ENCODE data around the gene MOB2. TPM values are rescaled to one million over a fixed set of nuclear protein-coding genes. Genes with fewer than 3 reads are reported as not detected.

The MOB2 gene
- total RNA-seq, 1 experiment from 2014 or later, result 11.3 TPM

DNA sequence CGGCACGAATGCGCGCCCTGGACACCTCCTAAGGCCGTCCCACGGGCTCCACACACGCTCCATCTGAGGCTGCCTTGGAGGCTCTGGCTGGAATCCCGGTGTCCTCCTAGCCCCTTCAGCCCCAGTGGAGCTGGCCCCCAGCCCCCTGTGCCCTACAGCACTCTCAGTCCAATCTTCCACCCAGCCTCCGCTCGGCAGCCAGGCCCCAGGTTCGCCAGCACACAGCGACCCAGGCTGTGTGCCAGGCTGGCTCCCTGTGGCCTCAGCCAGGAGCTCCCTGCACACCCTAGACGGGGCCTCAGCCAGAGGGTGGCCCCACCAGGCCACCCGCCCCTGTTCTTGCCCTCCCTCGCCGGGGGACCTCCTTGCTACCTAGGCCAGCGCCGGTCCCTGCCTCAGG, 18.6 kb downstream of the MOB2 start:
- H3K27me3 ChIP-seq, result no peaks in the 10 kb centered on the region
- no peaks in the 10 kb centered on the region for H3K36me3 ChIP-seq
- H3K27ac ChIP-seq, result no peak overlapping the region
- H3K4me3 ChIP-seq, result no peak overlapping the region
- H3K4me1 ChIP-seq, result no peaks in the 10 kb centered on the region
- H3K9me3 ChIP-seq (replicated peaks), result no peaks in the 10 kb centered on the region
- no peak for DNase-seq

DNA sequence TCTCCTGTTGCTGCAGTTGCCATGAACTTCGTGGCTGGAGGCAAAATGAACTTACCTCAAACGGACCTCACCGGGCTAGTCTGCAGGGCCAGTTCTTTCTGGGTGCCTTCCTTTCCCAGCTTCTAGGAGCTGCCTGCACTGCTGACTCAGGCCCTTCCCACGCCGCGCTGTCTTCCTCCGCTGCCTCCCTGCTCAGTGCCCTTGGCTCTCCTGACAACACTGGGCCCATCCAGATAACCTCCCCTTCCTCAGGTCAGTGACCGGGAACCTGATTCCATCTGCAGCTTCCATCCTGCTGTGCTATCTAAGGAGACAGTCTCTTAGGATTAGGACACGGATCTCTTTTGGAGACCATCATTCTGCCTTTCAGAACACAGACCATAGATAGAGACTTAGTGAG, 19.3 kb downstream of the MOB2 start:
- no peaks in the 10 kb centered on the region for H3K4me1 ChIP-seq
- no peak for DNase-seq
- no peaks in the 10 kb centered on the region for H3K36me3 ChIP-seq
- no peaks in the 10 kb centered on the region for H3K9me3 ChIP-seq (replicated peaks)
- H3K27ac ChIP-seq, result no peak overlapping the region
- no peaks in the 10 kb centered on the region for H3K27me3 ChIP-seq
- no peak overlapping the region for H3K4me3 ChIP-seq

DNA sequence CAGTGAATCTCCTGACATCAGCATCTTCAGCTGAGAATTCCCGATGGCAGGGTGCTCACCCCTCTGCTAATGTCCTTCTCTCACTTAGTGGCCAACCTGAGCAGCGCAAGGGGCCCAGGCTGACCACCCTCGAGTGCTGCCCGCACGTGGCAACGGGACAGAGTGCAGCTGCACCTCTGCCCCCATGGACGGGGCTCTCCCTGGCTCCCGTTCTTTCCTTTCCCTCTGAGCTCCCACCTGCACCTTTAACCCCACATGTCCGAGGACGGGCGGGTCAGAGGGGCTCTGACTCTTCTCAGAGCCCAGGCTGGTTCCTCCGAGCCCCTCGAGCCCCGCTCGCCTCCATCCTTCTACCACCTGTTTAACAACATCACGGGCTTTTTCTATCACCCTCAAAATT, 19.8 kb downstream of the MOB2 start:
- DNase-seq, result no peak
- no peak overlapping the region for H3K27ac ChIP-seq

DNA sequence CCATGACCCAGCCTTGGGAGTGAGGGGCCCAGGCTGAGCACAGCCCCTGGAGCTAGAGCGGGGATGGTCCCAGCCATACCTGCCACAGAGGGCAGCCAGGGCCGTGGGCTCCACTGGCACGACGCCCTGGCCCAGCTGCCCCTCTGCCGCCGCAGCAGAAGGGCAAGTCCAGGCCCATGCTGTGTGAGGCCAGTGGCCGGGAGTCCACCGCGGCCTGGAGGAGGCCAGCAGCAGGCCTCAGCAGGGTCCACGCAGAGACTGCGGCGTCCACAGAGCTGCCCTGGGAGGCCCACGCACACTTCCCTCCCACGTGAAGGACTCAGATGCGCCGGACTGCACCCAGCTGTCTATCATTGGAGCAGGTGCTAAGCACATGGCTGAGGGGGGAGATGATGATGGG, 23.5 kb downstream of the MOB2 start:
- no peaks in the 10 kb centered on the region for H3K36me3 ChIP-seq
- H3K27me3 ChIP-seq, result no peaks in the 10 kb centered on the region
- H3K27ac ChIP-seq, result no peak overlapping the region
- no peak for DNase-seq
- H3K4me3 ChIP-seq, result no peak overlapping the region
- no peaks in the 10 kb centered on the region for H3K9me3 ChIP-seq (replicated peaks)
- no peaks in the 10 kb centered on the region for H3K4me1 ChIP-seq

More for the DNA sequence above, 19.8 kb downstream of the MOB2 start:
- no peaks in the 10 kb centered on the region for H3K4me1 ChIP-seq
- H3K4me3 ChIP-seq, result no peak overlapping the region
- no peaks in the 10 kb centered on the region for H3K27me3 ChIP-seq
- no peaks in the 10 kb centered on the region for H3K36me3 ChIP-seq
- no peaks in the 10 kb centered on the region for H3K9me3 ChIP-seq (replicated peaks)

DNA sequence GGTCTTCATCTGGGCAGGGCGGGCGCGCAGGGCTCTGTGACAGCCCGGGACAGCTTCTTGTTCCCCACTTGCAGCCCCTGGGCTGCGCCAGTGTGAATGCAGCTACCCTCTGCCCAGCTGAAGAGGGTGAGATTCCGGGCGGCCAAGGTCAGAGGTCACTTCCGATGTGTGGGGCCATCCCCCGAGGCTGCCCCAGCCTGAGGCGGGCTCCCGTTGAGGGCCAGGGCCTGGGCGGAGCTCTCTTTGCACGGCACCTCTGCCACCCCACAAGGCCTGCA, 23.9 kb downstream of the MOB2 start:
- no peaks in the 10 kb centered on the region for H3K27me3 ChIP-seq
- no peaks in the 10 kb centered on the region for H3K9me3 ChIP-seq (replicated peaks)
- DNase-seq, result no peak
- H3K27ac ChIP-seq, result no peak overlapping the region
- H3K4me3 ChIP-seq, result no peak overlapping the region
- no peaks in the 10 kb centered on the region for H3K4me1 ChIP-seq
- no peaks in the 10 kb centered on the region for H3K36me3 ChIP-seq

DNA sequence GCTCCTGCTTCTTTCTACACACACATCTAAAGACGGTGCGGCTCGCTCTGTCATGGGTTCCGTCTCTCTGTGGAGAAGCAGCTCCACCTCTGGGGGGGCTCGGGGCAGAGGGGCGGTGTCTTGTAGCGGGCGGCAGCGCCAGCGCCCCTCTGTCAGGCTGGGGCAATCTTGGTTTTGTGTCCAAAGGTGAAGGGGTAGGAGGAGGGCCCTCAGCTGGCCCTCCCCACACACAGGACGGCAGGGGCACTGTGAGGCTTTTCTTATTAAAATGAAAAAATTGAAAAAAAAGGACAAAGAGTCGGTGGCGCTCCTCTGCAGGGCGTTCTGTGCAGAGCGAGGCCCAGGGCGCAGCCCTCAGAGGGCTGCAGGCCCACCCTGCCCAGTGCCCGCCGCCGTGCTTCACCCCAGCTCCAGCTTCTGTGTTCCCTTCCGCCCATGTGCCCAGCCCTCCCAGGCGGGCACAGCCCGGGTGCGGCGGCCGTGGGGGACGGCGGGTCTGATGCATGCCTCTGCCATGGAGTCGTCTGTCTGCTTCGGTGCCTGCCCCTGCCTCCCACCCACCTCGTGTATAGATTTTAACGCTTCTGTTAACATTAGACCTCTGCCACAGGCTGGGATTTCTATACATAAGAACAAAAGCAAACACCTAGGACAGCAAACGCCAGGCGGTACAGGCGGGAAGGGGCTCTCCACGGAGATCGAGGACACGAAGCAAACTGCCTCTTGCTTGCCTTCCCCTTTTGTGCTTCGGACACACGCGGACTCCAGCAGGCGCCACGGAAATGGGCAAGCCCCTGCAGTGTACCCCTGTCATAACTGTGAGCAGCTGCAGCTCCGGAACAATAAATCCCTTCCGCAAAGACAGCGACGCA, 24.5 kb downstream of the MOB2 start:
- Histone ChIP-seq H3K9me3 (replicated peaks) (no peaks in the 10 kb centered on the region), H3K27me3 (no peaks in the 10 kb centered on the region), H3K4me1 (no peaks in the 10 kb centered on the region), H3K4me3 (no peak overlapping the region), H3K36me3 (no peaks in the 10 kb centered on the region), H3K27ac (no peak overlapping the region)
- DNase-seq, result no peak

DNA sequence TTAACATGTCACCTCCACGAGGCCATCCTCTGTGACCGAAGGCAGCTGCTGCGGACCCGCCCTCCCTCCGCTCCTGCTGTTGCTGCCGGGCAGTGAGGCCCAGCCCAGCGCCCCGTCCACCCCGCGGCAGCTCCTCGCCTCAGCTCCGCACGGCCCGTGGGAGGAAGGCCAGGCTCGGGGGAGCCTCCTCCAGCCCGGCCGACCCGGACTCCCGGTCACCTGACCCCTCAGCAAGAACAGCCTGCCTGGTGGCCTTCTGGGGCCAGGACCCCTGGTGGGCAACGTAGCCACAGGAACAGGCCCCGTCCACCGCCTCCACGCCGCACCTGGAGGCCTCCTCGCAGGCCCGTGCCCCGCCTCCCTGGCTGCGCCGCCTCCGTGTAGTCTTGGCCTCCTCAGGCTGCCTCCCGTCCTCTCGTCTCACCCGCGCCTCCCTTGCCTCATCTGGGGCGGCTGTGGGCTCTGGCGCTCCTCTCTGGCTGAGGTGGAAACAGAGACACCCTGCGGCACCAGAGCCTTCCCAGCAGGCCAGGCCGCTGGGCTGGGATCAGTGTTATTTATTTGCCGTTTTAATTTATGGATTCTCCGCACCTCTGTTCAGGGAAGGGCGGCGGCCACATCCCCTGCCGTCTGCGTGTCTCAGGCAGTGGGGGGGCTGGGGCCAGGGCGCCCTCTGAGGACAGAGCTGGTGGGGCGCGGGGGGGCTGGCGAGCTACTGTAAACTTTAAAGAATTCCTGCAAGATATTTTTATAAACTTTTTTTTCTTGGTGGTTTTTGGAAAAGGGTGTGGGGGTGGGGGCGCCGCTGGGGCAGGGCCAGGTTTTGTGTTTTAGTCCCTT, 25.4 kb downstream of the MOB2 start:
- no peak overlapping the region for H3K4me3 ChIP-seq
- no peaks in the 10 kb centered on the region for H3K9me3 ChIP-seq (replicated peaks)
- no peaks in the 10 kb centered on the region for H3K4me1 ChIP-seq
- no peaks in the 10 kb centered on the region for H3K36me3 ChIP-seq
- H3K27me3 ChIP-seq, result no peaks in the 10 kb centered on the region
- no peak for DNase-seq
- no peak overlapping the region for H3K27ac ChIP-seq

DNA sequence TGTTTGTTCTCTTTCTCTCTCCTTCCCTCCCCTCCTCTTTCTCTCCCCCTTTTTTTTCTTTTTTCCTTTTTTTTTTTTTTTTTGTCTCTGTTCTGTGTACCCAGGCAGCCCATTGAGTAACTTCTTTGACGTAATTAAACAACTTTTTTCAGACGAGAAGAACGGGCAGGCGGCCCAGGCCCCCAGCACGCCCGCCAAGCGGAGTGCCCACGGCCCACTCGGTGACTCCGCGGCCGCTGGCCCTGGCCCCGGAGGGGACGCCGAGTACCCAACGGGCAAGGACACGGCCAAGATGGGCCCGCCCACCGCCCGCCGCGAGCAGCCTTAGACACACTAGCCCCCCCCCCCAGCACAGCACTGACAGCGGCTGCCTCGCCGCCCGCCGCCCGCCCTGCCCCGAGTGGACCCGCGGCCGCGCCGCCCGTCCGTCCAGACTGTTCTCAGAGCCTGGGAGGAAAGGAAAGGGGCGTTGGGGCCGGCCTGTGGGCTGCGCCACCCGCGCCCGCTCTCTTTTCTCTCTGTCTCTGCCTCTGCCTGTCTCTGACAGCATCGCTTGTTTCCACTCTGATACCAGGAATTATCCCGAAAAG, 26.1 kb downstream of the MOB2 start:
- H3K27ac ChIP-seq, result no peak overlapping the region
- no peak overlapping the region for H3K4me3 ChIP-seq
- no peaks in the 10 kb centered on the region for H3K4me1 ChIP-seq
- no peaks in the 10 kb centered on the region for H3K27me3 ChIP-seq
- no peaks in the 10 kb centered on the region for H3K9me3 ChIP-seq (replicated peaks)
- no peaks in the 10 kb centered on the region for H3K36me3 ChIP-seq
- DNase-seq, result no peak

DNA sequence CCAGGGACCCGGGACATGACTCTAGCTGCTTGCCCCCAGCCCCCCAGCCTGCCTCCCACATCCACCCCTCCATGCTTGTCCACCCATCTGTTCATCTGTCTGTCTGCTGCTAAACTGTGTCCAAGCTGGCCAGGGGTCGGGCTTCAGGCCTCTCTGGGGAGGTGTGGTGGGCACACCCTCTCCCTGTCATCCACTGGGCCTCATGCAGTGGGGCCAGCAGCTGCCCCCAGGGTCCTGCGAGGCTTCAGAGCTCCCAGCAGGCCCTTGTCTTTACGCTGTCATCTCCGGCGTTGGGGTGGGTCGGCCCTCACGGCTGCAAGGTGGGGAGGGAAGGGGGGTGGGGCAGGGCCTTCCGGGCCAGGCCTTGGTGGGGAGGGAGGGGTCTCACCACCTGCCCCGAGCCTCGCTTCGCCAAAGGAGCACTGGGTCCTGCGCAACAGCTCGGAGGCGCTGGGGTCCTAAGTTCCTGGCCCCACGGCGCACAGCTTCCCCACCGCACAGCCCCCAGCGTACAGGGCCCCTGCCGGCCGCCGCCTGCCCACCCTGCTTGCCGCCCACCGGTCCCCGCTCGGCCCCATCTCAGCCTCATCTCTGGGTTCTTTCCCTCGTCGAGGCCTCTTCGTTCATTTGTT, 26.7 kb downstream of the MOB2 start:
- DNase-seq, result no peak
- Histone ChIP-seq H3K9me3 (replicated peaks) (no peaks in the 10 kb centered on the region), H3K27ac (no peak overlapping the region), H3K36me3 (no peaks in the 10 kb centered on the region), H3K4me1 (no peaks in the 10 kb centered on the region), H3K4me3 (no peak overlapping the region), H3K27me3 (no peaks in the 10 kb centered on the region)

DNA sequence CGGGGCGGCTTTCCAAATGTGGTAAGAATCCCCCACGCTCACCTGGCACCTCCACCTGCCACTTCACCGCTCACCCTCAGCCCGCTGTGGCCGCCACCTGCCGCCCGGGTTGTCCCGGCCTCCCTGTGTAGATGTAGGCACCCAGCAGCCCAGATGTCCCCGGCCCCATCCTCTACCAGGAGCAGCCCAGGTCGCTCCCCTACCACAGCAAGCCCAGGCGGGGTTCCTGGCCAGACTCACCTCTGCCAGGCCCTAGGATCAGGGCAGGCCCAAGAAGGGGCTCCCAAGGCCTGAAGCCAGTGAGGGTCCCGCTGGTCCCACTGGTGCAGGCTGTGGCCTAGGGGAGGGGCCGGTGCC, 27.4 kb downstream of the MOB2 start:
- Histone ChIP-seq H3K9me3 (replicated peaks) (no peaks in the 10 kb centered on the region), H3K4me3 (no peak overlapping the region), H3K27me3 (no peaks in the 10 kb centered on the region), H3K36me3 (no peaks in the 10 kb centered on the region), H3K27ac (no peak overlapping the region), H3K4me1 (no peaks in the 10 kb centered on the region)
- DNase-seq, result no peak

DNA sequence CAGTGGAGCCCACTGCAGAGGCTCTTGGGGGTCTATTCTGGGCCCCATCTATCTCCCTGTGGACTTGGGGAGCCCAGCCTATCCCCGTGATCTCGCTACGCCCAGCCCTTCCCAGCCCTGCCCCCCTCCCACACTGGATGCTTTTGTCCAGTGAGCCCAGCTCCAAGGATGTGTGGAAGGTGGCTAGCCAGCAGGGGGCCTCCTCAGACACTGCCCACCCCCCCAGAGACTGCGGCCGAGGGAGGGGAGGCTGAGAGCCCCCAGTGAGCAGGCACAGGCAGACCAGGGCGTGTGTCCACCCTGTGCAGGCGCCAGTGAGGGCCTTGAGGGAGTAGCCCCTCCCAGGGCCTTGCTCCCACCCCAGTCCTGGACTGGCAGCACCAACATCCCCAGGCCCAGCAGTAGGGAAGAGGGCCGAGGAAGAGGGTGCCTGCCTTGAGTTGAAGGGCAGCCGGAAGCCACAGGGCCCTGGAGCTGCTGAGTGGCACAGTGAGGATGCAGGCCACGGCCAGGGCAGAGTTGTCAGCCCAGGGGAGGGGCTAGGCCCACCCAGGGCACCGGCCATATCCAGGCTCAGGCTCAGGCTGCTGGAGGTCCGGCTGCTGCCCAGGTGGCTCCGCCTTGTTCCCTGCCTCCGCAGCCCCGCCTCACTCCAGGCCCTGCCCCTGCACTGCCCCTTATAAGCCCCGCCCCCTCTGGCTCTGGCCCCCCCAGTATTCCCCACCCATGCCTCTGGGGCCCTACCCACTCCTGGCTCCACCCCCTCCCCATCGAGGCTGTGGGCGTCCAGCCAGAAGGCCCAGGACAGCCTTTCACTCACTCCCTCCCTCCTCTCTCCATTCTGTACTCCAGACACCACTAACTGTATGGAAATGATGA, 28.0 kb downstream of the MOB2 start:
- Histone ChIP-seq H3K36me3 (no peaks in the 10 kb centered on the region), H3K27ac (no peak overlapping the region), H3K4me1 (no peaks in the 10 kb centered on the region), H3K9me3 (replicated peaks) (no peaks in the 10 kb centered on the region), H3K4me3 (no peak overlapping the region), H3K27me3 (no peaks in the 10 kb centered on the region)
- DNase-seq, result peak; percentile 39 to 49

DNA sequence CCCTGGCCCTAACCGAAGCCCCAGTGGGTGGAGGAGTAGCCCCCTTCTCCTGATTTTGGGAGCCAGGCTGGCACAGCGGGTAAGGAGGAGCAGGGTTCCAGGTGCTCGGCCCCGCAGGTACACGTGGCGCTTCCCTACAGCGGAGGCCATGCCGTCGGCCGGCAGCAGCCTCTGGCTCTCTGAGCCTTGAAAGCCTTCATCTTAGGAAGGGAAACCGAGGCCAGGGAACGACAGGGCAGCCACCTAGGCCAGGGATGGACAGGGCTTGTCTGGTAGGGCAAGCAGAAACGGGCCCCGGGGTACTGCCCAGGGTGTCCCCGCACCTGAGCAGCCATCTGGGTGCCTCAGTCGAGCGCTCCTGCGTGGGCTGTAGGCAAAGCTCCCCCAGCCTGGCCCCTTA, 28.7 kb downstream of the MOB2 start:
- no peaks in the 10 kb centered on the region for H3K27me3 ChIP-seq
- no peak overlapping the region for H3K27ac ChIP-seq
- H3K36me3 ChIP-seq, result no peaks in the 10 kb centered on the region
- no peaks in the 10 kb centered on the region for H3K9me3 ChIP-seq (replicated peaks)
- no peaks in the 10 kb centered on the region for H3K4me1 ChIP-seq
- H3K4me3 ChIP-seq, result no peak overlapping the region
- no peak for DNase-seq

DNA sequence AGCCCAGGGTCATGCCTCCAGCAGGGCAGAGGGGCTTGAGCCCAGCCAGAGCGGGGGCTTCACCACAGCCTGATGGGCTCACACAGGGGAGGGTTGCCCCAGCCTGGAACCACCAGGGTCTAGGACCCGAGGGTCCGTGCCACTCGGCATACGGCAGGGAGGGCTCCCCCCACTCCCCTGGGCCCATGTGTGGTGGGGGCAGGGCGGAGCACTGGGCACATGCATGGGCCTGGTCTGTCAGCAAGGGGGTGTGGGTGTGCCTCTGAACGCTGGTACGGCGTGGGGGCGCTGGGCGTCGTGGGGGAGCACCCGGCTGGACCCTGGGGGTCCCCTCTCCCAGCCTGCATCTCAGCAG, 29.3 kb downstream of the MOB2 start:
- no peaks in the 10 kb centered on the region for H3K27me3 ChIP-seq
- no peaks in the 10 kb centered on the region for H3K9me3 ChIP-seq (replicated peaks)
- no peak overlapping the region for H3K27ac ChIP-seq
- no peak for DNase-seq
- no peak overlapping the region for H3K4me3 ChIP-seq
- H3K4me1 ChIP-seq, result no peaks in the 10 kb centered on the region
- H3K36me3 ChIP-seq, result no peaks in the 10 kb centered on the region

DNA sequence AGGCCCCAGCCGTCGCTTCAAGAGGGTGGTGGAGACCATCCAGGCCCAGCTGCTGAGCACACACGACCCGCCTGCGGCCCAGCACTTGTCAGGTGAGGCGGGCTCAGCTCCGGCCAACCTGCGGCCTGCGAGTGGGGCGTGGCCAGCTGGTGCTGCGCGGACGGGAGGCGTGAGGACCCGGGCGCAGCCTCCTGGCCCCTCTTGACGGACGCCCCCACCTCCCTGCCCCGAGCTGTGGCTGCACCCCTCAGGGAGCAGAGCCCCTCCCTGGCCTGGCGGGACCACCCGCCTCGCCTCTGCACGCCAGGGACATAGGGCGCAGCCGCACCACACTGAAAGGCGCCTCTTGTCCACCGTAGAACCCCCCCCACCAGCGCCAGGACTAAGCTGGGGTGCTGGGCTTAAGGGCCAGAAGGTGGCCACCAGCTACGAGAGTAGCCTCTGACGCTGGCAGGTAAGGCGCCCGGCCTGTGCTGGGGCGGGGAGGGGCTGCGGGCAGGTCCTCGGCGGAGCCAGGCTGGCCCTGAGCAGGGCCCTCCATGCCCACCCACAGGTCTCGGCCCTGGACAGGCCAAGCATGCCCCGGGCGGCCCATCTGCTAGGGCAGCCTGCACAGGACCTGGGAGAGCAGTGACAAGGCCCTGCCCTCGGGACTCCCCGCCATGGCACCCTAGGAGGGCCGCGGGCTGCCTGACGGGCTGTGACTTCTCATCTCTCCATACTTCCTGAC, 29.8 kb downstream of the MOB2 start:
- Histone ChIP-seq H3K4me3 (no peak overlapping the region), H3K9me3 (replicated peaks) (no peaks in the 10 kb centered on the region), H3K27ac (no peak overlapping the region), H3K27me3 (no peaks in the 10 kb centered on the region), H3K36me3 (no peaks in the 10 kb centered on the region), H3K4me1 (no peaks in the 10 kb centered on the region)
- DNase-seq, result no peak
